Naive thymus-derived CD8-positive, alpha-beta T cell (primary cell): ENCODE measurements around the gene PRKAR1A. TPM values are rescaled to one million over a fixed set of nuclear protein-coding genes. Genes with fewer than 3 reads are reported as not detected.

Experiments used
- ATAC-seq, 2 donors: fragments of 150-1000 bp; cut with Tn5 transposase in 1 of 2; sonication (Bioruptor Pico), chemical (Tn5 transposase) in 1 of 2; 1 replicate in 1 of 2; 2 replicates in 1 of 2; pipeline ENCODE4 v1.10.0; 2021; ENCODE audit warnings: mild to moderate bottlenecking in 2 of 2, moderate library complexity in 2 of 2
- POLR2A ChIA-PET: fragments of 350-600 bp; sonication (Branson Sonifier 250); formaldehyde crosslinking; loops from one replicate; lab custom pipeline; 2021; ENCODE audit warnings: antibody characterized with exemption; lab: Charles Lee
- DNase-seq, 10 donors: peaks; one replicate each; pipeline versions ENCODE4 v3.0.0 to v3.0.0-alpha.2; 2020 to 2022
- H3K27ac Mint-ChIP-seq, 10 donors: one replicate each; pipeline ENCODE4 v1.8.0; 2020 to 2022; ENCODE audit warnings: mild to moderate bottlenecking in 10 of 10, mixed read lengths in 10 of 10, moderate library complexity in 4 of 10, inconsistent platforms in 1 of 10
- H3K27me3 Mint-ChIP-seq, 5 donors: one replicate each; pipeline ENCODE4 v1.8.0; 2021 to 2022; ENCODE audit warnings: mixed read lengths in 5 of 5
- H3K36me3 Mint-ChIP-seq, 3 donors: one replicate each; pipeline ENCODE4 v1.8.0; 2020 to 2022; ENCODE audit warnings: mixed read lengths in 3 of 3, mild to moderate bottlenecking in 2 of 3, inconsistent platforms in 1 of 3
- H3K4me1 Mint-ChIP-seq, 4 donors: one replicate each; pipeline ENCODE4 v1.8.0; 2021 to 2022; ENCODE audit warnings: mixed read lengths in 4 of 4
- H3K4me3 Mint-ChIP-seq, 10 donors: one replicate each; pipeline ENCODE4 v1.8.0; 2020 to 2022; ENCODE audit warnings: mild to moderate bottlenecking in 10 of 10, mixed read lengths in 10 of 10, moderate library complexity in 6 of 10, inconsistent platforms in 1 of 10
- H3K9me3 Mint-ChIP-seq, 9 donors: one replicate each; pipeline ENCODE4 v1.8.0; 2020 to 2022; ENCODE audit warnings: mixed read lengths in 9 of 9, mild to moderate bottlenecking in 3 of 9, inconsistent platforms in 1 of 9, moderate library complexity in 1 of 9
- polyA plus RNA-seq, 3 donors: library from polyadenylated mRNA; unstranded; fragments of 300-500 nt; fragmentation: Illumina TruSeq; gene quantifications; one replicate each; pipeline ENCODE4 v1.2.3, GENCODE V29; 2021
- total RNA-seq, 8 experiments: library from RNA in 2 of 8; stranded (reverse) in 2 of 8; gene quantifications; one replicate each; pipeline ENCODE4 v1.2.3 and lab custom pipeline; 2021 to 2026

Gene PRKAR1A
- total and polyA plus RNA-seq, 5 experiments from 2014 or later = 145 to 203 (median 157) TPM

- no peak for ATAC-seq
Observed at GRCh38 chr17:68562736-68563135, 50.5 kb downstream of the PRKAR1A start.

GRCh38 chr17:68564415-68565111, 52.3 kb downstream of the PRKAR1A start:
- Mint-ChIP-seq H3K9me3 (peaks cover 0 to 2% (median 0%) of the 10 kb centered on the region in 9 donors), H3K4me1 (peaks cover 0 to 4% (median 0%) of the 10 kb centered on the region in 4 donors), H3K4me3 (no peak overlapping the region), H3K36me3 (no peaks in the 10 kb centered on the region), H3K27ac (peak overlapping the region in 1 of 10 donors; percentile 22), H3K27me3 (peaks cover 0 to 12% (median 6%) of the 10 kb centered on the region in 5 donors)
- no peak for DNase-seq
- POLR2A ChIA-PET = no interaction called here
- no peak for ATAC-seq

More at GRCh38 chr17:68562736-68563135, 50.5 kb downstream of the PRKAR1A start:
- no peak overlapping the region for H3K4me3 Mint-ChIP-seq
- POLR2A ChIA-PET = interaction anchor here (0.7 kb wide), 1 partner anchor 25 kb away, joined by 4 read pairs; no protein-coding TSS in a partner anchor
- peaks cover 0 to 3% (median 0%) of the 10 kb centered on the region in 3 donors for H3K36me3 Mint-ChIP-seq
- peaks cover 0 to 12% (median 5%) of the 10 kb centered on the region in 5 donors for H3K27me3 Mint-ChIP-seq
- peaks cover 0 to under 1% (median 0%) of the 10 kb centered on the region in 9 donors for H3K9me3 Mint-ChIP-seq
- H3K27ac Mint-ChIP-seq = no peak overlapping the region
- peaks cover 0 to 2% (median 0%) of the 10 kb centered on the region in 4 donors for H3K4me1 Mint-ChIP-seq
- no peak for DNase-seq

- ATAC-seq (no peak), DNase-seq (no peak)
- peaks cover 0 to 2% (median 0%) of the 10 kb centered on the region in 9 donors for H3K9me3 Mint-ChIP-seq
- peaks cover 0 to 12% (median 6%) of the 10 kb centered on the region in 5 donors for H3K27me3 Mint-ChIP-seq
- H3K4me1 Mint-ChIP-seq = peaks cover 0 to 4% (median 0%) of the 10 kb centered on the region in 4 donors
- no peaks in the 10 kb centered on the region for H3K36me3 Mint-ChIP-seq
- POLR2A ChIA-PET = no interaction called here
- H3K27ac Mint-ChIP-seq = no peak overlapping the region
- no peak overlapping the region for H3K4me3 Mint-ChIP-seq
Observed at GRCh38 chr17:68565661-68566441, 53.6 kb downstream of the PRKAR1A start.

- Mint-ChIP-seq H3K27ac (no peak overlapping the region), H3K36me3 (no peaks in the 10 kb centered on the region), H3K9me3 (peaks cover 0 to 2% (median 0%) of the 10 kb centered on the region in 9 donors), H3K27me3 (peaks cover 0 to 12% (median 6%) of the 10 kb centered on the region in 5 donors), H3K4me3 (no peak overlapping the region), H3K4me1 (peaks cover 0 to 4% (median 0%) of the 10 kb centered on the region in 4 donors)
- no peak for DNase-seq
- no peak for ATAC-seq
- POLR2A ChIA-PET = no interaction called here
Observed at GRCh38 chr17:68566442-68566738, 54.2 kb downstream of the PRKAR1A start.

GRCh38 chr17:68567035-68567434, 54.8 kb downstream of the PRKAR1A start:
- ATAC-seq = no peak
- peaks cover 0 to 4% (median 0%) of the 10 kb centered on the region in 4 donors for H3K4me1 Mint-ChIP-seq
- no peak overlapping the region for H3K27ac Mint-ChIP-seq

GRCh38 chr17:68567581-68567980, 55.4 kb downstream of the PRKAR1A start:
- ATAC-seq = no peak
- Mint-ChIP-seq H3K9me3 (peaks cover 0 to 2% (median 0%) of the 10 kb centered on the region in 9 donors), H3K4me3 (no peak overlapping the region), H3K27ac (no peak overlapping the region), H3K36me3 (no peaks in the 10 kb centered on the region), H3K27me3 (peaks cover 0 to 12% (median 6%) of the 10 kb centered on the region in 5 donors), H3K4me1 (peaks cover 0 to 4% (median 0%) of the 10 kb centered on the region in 4 donors)
- no peak for DNase-seq
- POLR2A ChIA-PET = no interaction called here

More at GRCh38 chr17:68567035-68567434, 54.8 kb downstream of the PRKAR1A start:
- Mint-ChIP-seq H3K4me3 (no peak overlapping the region), H3K27me3 (peaks cover 0 to 12% (median 6%) of the 10 kb centered on the region in 5 donors), H3K36me3 (no peaks in the 10 kb centered on the region), H3K9me3 (peaks cover 0 to 2% (median 0%) of the 10 kb centered on the region in 9 donors)
- DNase-seq = no peak
- POLR2A ChIA-PET = no interaction called here

GRCh38 chr17:68568581-68568980, 56.4 kb downstream of the PRKAR1A start:
- ATAC-seq (no peak), DNase-seq (no peak)
- no peak overlapping the region for H3K4me3 Mint-ChIP-seq
- H3K4me1 Mint-ChIP-seq = peaks cover 0 to 4% (median 0%) of the 10 kb centered on the region in 4 donors
- H3K27me3 Mint-ChIP-seq = peaks cover 0 to 12% (median 6%) of the 10 kb centered on the region in 5 donors
- POLR2A ChIA-PET = no interaction called here
- peaks cover 0 to 2% (median 0%) of the 10 kb centered on the region in 9 donors for H3K9me3 Mint-ChIP-seq
- H3K27ac Mint-ChIP-seq = no peak overlapping the region
- H3K36me3 Mint-ChIP-seq = no peaks in the 10 kb centered on the region

GRCh38 chr17:68569346-68569745, 57.1 kb downstream of the PRKAR1A start:
- peaks cover 0 to 12% (median 6%) of the 10 kb centered on the region in 5 donors for H3K27me3 Mint-ChIP-seq
- H3K9me3 Mint-ChIP-seq = peaks cover 0 to 2% (median 0%) of the 10 kb centered on the region in 9 donors
- no peaks in the 10 kb centered on the region for H3K36me3 Mint-ChIP-seq
- POLR2A ChIA-PET = no interaction called here
- H3K4me3 Mint-ChIP-seq = no peak overlapping the region
- no peak overlapping the region for H3K27ac Mint-ChIP-seq
- peaks cover 0 to 4% (median 0%) of the 10 kb centered on the region in 4 donors for H3K4me1 Mint-ChIP-seq
- ATAC-seq = no peak
- no peak for DNase-seq

GRCh38 chr17:68570526-68570925, 58.3 kb downstream of the PRKAR1A start:
- POLR2A ChIA-PET = no interaction called here
- Mint-ChIP-seq H3K27ac (no peak overlapping the region), H3K9me3 (peaks cover 0 to 2% (median 0%) of the 10 kb centered on the region in 9 donors), H3K4me1 (peaks cover 0 to 4% (median 0%) of the 10 kb centered on the region in 4 donors), H3K36me3 (no peaks in the 10 kb centered on the region), H3K4me3 (no peak overlapping the region), H3K27me3 (peaks cover 0 to 9% (median 6%) of the 10 kb centered on the region in 5 donors)
- DNase-seq (no peak), ATAC-seq (no peak)

GRCh38 chr17:68572138-68572842, 60.1 kb downstream of the PRKAR1A start:
- Mint-ChIP-seq H3K27me3 (peaks cover 0 to 2% (median 0%) of the 10 kb centered on the region in 5 donors), H3K4me1 (peaks cover 0 to 2% (median 0%) of the 10 kb centered on the region in 4 donors), H3K27ac (no peak overlapping the region), H3K4me3 (no peak overlapping the region), H3K9me3 (peaks cover 0 to 2% (median 0%) of the 10 kb centered on the region in 9 donors), H3K36me3 (no peaks in the 10 kb centered on the region)
- ATAC-seq = no peak
- POLR2A ChIA-PET = no interaction called here
- no peak for DNase-seq

- POLR2A ChIA-PET = no interaction called here
- peak overlapping the region in 1 of 10 donors; percentile 50 for H3K27ac Mint-ChIP-seq
- no peaks in the 10 kb centered on the region for H3K9me3 Mint-ChIP-seq
- ATAC-seq (no peak), DNase-seq (no peak)
- peaks cover 0 to 2% (median 0%) of the 10 kb centered on the region in 5 donors for H3K27me3 Mint-ChIP-seq
- H3K36me3 Mint-ChIP-seq = no peaks in the 10 kb centered on the region
- H3K4me1 Mint-ChIP-seq = peaks cover 0 to 2% (median 0%) of the 10 kb centered on the region in 4 donors
- no peak overlapping the region for H3K4me3 Mint-ChIP-seq
Observed at GRCh38 chr17:68573338-68573737, 61.1 kb downstream of the PRKAR1A start.

- no peaks in the 10 kb centered on the region for H3K9me3 Mint-ChIP-seq
- ATAC-seq (no peak), DNase-seq (no peak)
- no peak overlapping the region for H3K27ac Mint-ChIP-seq
- no peak overlapping the region for H3K4me3 Mint-ChIP-seq
- H3K4me1 Mint-ChIP-seq = no peaks in the 10 kb centered on the region
- H3K36me3 Mint-ChIP-seq = peaks cover 0 to 2% (median 0%) of the 10 kb centered on the region in 3 donors
- peaks cover 0 to 3% (median 0%) of the 10 kb centered on the region in 5 donors for H3K27me3 Mint-ChIP-seq
- POLR2A ChIA-PET = no interaction called here
Observed at GRCh38 chr17:68576137-68576536, 63.9 kb downstream of the PRKAR1A start.
